T-helper 9 cell (primary cell): ENCODE data around the gene RAB14.
"Not testable (repeated sequence)": the region's sequence is repeated elsewhere in the genome, so short reads cannot be mapped to it uniquely, and the experiment has no call there.

Experiments used
- DNase-seq: peaks from one replicate; pipeline ENCODE4 v3.0.0-alpha.2; 2020

RAB14 gene

GRCh38 chr9:121150188-121150587, 51.5 kb downstream of the RAB14 start:
- DNase-seq = no peak

GRCh38 chr9:121144482-121144881, 57.2 kb downstream of the RAB14 start:
- DNase-seq = no peak

GRCh38 chr9:121143771-121144170, 57.9 kb downstream of the RAB14 start:
- no peak for DNase-seq

- no peak for DNase-seq
Measured at GRCh38 chr9:121141706-121142105, 60.0 kb downstream of the RAB14 start.

GRCh38 chr9:121141306-121141705, 60.4 kb downstream of the RAB14 start:
- no peak for DNase-seq

GRCh38 chr9:121140162-121140561, 61.5 kb downstream of the RAB14 start:
- DNase-seq = no peak

- DNase-seq = no peak
Measured at GRCh38 chr9:121138973-121139372, 62.7 kb downstream of the RAB14 start.

- no peak for DNase-seq
Measured at GRCh38 chr9:121138561-121138960, 63.1 kb downstream of the RAB14 start.

GRCh38 chr9:121135642-121136041, 66.0 kb downstream of the RAB14 start:
- no peak for DNase-seq

GRCh38 chr9:121133104-121133816, 68.4 kb downstream of the RAB14 start:
- DNase-seq = peak; percentile 56

GRCh38 chr9:121129384-121129783, 72.3 kb downstream of the RAB14 start:
- DNase-seq = not testable (repeated sequence)
